Bronchial epithelial cell (primary cell): Measurements from ENCODE around the gene HOXA4. TPM values are rescaled to one million over a fixed set of nuclear protein-coding genes. Genes with fewer than 3 reads are reported as not detected.

ENCODE experiments used
- DNase-seq: peaks from one replicate; pipeline ENCODE4 v3.0.0-alpha.2; 2010; ENCODE audit warnings: low read depth
- FAIRE-seq: peaks from 2 replicates; lab custom pipeline; 2011; peaks lifted over from hg19 to GRCh38; lab: Jason Lieb, UNC
- H3K27me3 ChIP-seq: 2 replicates; pipeline ENCODE4 v1.5.1; 2011; ENCODE audit warnings: low read length; ENCODE audit not compliant: control insufficient read depth, insufficient read depth
- H3K36me3 ChIP-seq: 2 replicates; pipeline ENCODE4 v1.5.1; 2011; ENCODE audit warnings: low read length; ENCODE audit not compliant: control insufficient read depth, insufficient read depth
- H3K4me3 ChIP-seq: 2 replicates; pipeline ENCODE4 v1.5.1; 2011; ENCODE audit warnings: mild to moderate bottlenecking, low read depth, low read length, control low read depth
- CTCF ChIP-seq: IDR thresholded peaks from 2 replicates; pipeline ENCODE4 v1.5.1; 2011; ENCODE audit warnings: mild to moderate bottlenecking, moderate library complexity, low read length, control low read depth, inconsistent platforms; ENCODE audit not compliant: insufficient read depth, severe bottlenecking
- total RNA-seq: library from RNA; depleted of rRNA; stranded (reverse); fragments of >200 nt; gene quantifications from 2 replicates; pipeline ENCODE4 v1.2.1, GENCODE V29; 2014

Gene HOXA4
- total RNA-seq, 1 donor from 2014 or later, result not detected

GRCh38 chr7:27145165-27145913 lies 14.8 kb upstream of the HOXA4 start:
- Histone ChIP-seq H3K27me3 (peaks cover 87% of the 10 kb centered on the region), H3K36me3 (no peaks in the 10 kb centered on the region), H3K4me3 (no peak overlapping the region)
- FAIRE-seq (no peak), DNase-seq (no peak)
- TF ChIP-seq CTCF, result no peak

GRCh38 chr7:27144781-27145164 lies 14.2 kb upstream of the HOXA4 start:
- no peak for DNase-seq
- H3K36me3 ChIP-seq, result no peaks in the 10 kb centered on the region
- no peak for FAIRE-seq
- H3K27me3 ChIP-seq, result peaks cover 88% of the 10 kb centered on the region
- H3K4me3 ChIP-seq, result no peak overlapping the region
- no peak for TF ChIP-seq CTCF

- no peaks in the 10 kb centered on the region for H3K36me3 ChIP-seq
- FAIRE-seq (no peak), DNase-seq (no peak)
- H3K4me3 ChIP-seq, result no peak overlapping the region
- TF ChIP-seq CTCF, result no peak
- peaks cover 87% of the 10 kb centered on the region for H3K27me3 ChIP-seq
These were observed 13.6 kb upstream of the HOXA4 start for GRCh38 chr7:27143950-27144780.

GRCh38 chr7:27143023-27143949 lies 12.7 kb upstream of the HOXA4 start, which contains the start of gene HOXA5:
HOXA5 (minus strand) TSS chr7:27143681; CDS start chr7:27143607, 74 bp downstream.
- Histone ChIP-seq H3K4me3 (no peak within 1 kb of the TSS), H3K36me3 (no peaks in the 10 kb centered on the region), H3K27me3 (peaks cover 88% of the 10 kb centered on the region)
- no peak for FAIRE-seq
- peak; percentile 38 for TF ChIP-seq CTCF
- DNase-seq, result peak; percentile 9

- Histone ChIP-seq H3K4me3 (no peak overlapping the region), H3K27me3 (peaks cover 87% of the 10 kb centered on the region), H3K36me3 (no peaks in the 10 kb centered on the region)
- FAIRE-seq (no peak), DNase-seq (no peak)
- no peak for TF ChIP-seq CTCF
These were observed 12.0 kb upstream of the HOXA4 start for GRCh38 chr7:27142580-27143022.
